ENCODE data around the gene ALK. TPM values are rescaled to one million over a fixed set of nuclear protein-coding genes. Genes with fewer than 3 reads are reported as not detected.

The ALK gene
- total RNA-seq, 1 experiment from 2014 or later = 59.6 TPM

GRCh38 chr2:29239209-29239960, 682.0 kb downstream of the ALK start:
- no peak overlapping the region for H3K4me3 ChIP-seq
- no peaks in the 10 kb centered on the region for H3K4me1 ChIP-seq
- DNase-seq = no peak
- H3K36me3 ChIP-seq = no peaks in the 10 kb centered on the region
- H3K9me3 ChIP-seq (replicated peaks) = no peaks in the 10 kb centered on the region
- H3K27ac ChIP-seq = no peak overlapping the region
- no peaks in the 10 kb centered on the region for H3K27me3 ChIP-seq

- Histone ChIP-seq H3K36me3 (no peaks in the 10 kb centered on the region; the same call in 1 of the 2 replicates), H3K27me3 (no peaks in the 10 kb centered on the region), H3K9me3 (replicated peaks) (no peaks in the 10 kb centered on the region), H3K4me1 (no peaks in the 10 kb centered on the region), H3K27ac (no peak overlapping the region), H3K4me3 (no peak overlapping the region)
- DNase-seq = peak; percentile 51 to 66
Observed at GRCh38 chr2:29238497-29238896, 682.9 kb downstream of the ALK start.

- Histone ChIP-seq H3K4me1 (no peaks in the 10 kb centered on the region), H3K9me3 (replicated peaks) (no peaks in the 10 kb centered on the region), H3K27me3 (no peaks in the 10 kb centered on the region), H3K4me3 (no peak overlapping the region), H3K27ac (no peak overlapping the region), H3K36me3 (peaks cover 2% of the 10 kb centered on the region; the same call in 1 of the 2 replicates)
- DNase-seq = no peak
Observed at GRCh38 chr2:29236074-29236473, 685.3 kb downstream of the ALK start.

GRCh38 chr2:29235411-29235810, 686.0 kb downstream of the ALK start:
- DNase-seq = no peak
- Histone ChIP-seq H3K9me3 (replicated peaks) (no peaks in the 10 kb centered on the region), H3K4me3 (no peak overlapping the region), H3K4me1 (no peaks in the 10 kb centered on the region), H3K27ac (no peak overlapping the region), H3K27me3 (no peaks in the 10 kb centered on the region), H3K36me3 (peaks cover 2% of the 10 kb centered on the region; the same call in 1 of the 2 replicates)

GRCh38 chr2:29233428-29233827, 688.0 kb downstream of the ALK start:
- Histone ChIP-seq H3K27ac (no peak overlapping the region), H3K4me3 (no peak overlapping the region), H3K4me1 (peaks cover 2% of the 10 kb centered on the region; the same call in 1 of the 2 replicates), H3K36me3 (peaks cover 2% of the 10 kb centered on the region; the same call in 1 of the 2 replicates), H3K27me3 (no peaks in the 10 kb centered on the region), H3K9me3 (replicated peaks) (no peaks in the 10 kb centered on the region)
- DNase-seq = no peak

- no peak overlapping the region for H3K27ac ChIP-seq
- no peaks in the 10 kb centered on the region for H3K27me3 ChIP-seq
- H3K36me3 ChIP-seq = peaks cover 2% of the 10 kb centered on the region; the same call in 1 of the 2 replicates
Observed at GRCh38 chr2:29232041-29232440, 689.3 kb downstream of the ALK start.

GRCh38 chr2:29229640-29230039, 691.7 kb downstream of the ALK start:
- no peak overlapping the region for H3K4me3 ChIP-seq
- DNase-seq = peak in 1 of 2 experiments; percentile 43
- H3K9me3 ChIP-seq (replicated peaks) = no peaks in the 10 kb centered on the region
- H3K27ac ChIP-seq = no peak overlapping the region
- peaks cover 2% of the 10 kb centered on the region; the same call in 1 of the 2 replicates for H3K36me3 ChIP-seq
- H3K4me1 ChIP-seq = peaks cover 32% of the 10 kb centered on the region
- H3K27me3 ChIP-seq = no peaks in the 10 kb centered on the region

More at GRCh38 chr2:29232041-29232440, 689.3 kb downstream of the ALK start:
- H3K4me3 ChIP-seq = no peak overlapping the region
- DNase-seq = no peak
- H3K9me3 ChIP-seq (replicated peaks) = no peaks in the 10 kb centered on the region
- H3K4me1 ChIP-seq = peaks cover 14% of the 10 kb centered on the region

- Histone ChIP-seq H3K27ac (no peak overlapping the region), H3K4me3 (no peak overlapping the region), H3K9me3 (replicated peaks) (no peaks in the 10 kb centered on the region), H3K27me3 (no peaks in the 10 kb centered on the region), H3K4me1 (peaks cover 39% of the 10 kb centered on the region), H3K36me3 (peaks cover 2% of the 10 kb centered on the region; the same call in 1 of the 2 replicates)
- no peak for DNase-seq
Observed at GRCh38 chr2:29228947-29229346, 692.4 kb downstream of the ALK start.

- Histone ChIP-seq H3K9me3 (replicated peaks) (no peaks in the 10 kb centered on the region), H3K27ac (peak overlapping the region; percentile 27), H3K4me3 (no peak overlapping the region), H3K36me3 (peaks cover under 1% of the 10 kb centered on the region; the same call in 1 of the 2 replicates), H3K4me1 (peaks cover 48% of the 10 kb centered on the region), H3K27me3 (no peaks in the 10 kb centered on the region)
- DNase-seq = peak; percentile 95
Observed at GRCh38 chr2:29227935-29228675, 693.3 kb downstream of the ALK start.

GRCh38 chr2:29226808-29227207, 694.6 kb downstream of the ALK start:
- Histone ChIP-seq H3K9me3 (replicated peaks) (no peaks in the 10 kb centered on the region), H3K36me3 (peaks cover 4% of the 10 kb centered on the region), H3K27ac (no peak overlapping the region), H3K27me3 (no peaks in the 10 kb centered on the region), H3K4me1 (peaks cover 48% of the 10 kb centered on the region), H3K4me3 (no peak overlapping the region)
- DNase-seq = no peak

- no peaks in the 10 kb centered on the region for H3K27me3 ChIP-seq
- peak in 1 of 2 experiments; percentile 53 for DNase-seq
- H3K9me3 ChIP-seq (replicated peaks) = no peaks in the 10 kb centered on the region
- no peak overlapping the region for H3K4me3 ChIP-seq
- H3K27ac ChIP-seq = no peak overlapping the region
- peaks cover 48% of the 10 kb centered on the region for H3K4me1 ChIP-seq
- peaks cover 9% of the 10 kb centered on the region for H3K36me3 ChIP-seq
Observed at GRCh38 chr2:29226375-29226774, 695.0 kb downstream of the ALK start.

- Histone ChIP-seq H3K4me1 (peaks cover 48% of the 10 kb centered on the region), H3K4me3 (no peak overlapping the region), H3K9me3 (replicated peaks) (no peaks in the 10 kb centered on the region), H3K36me3 (peaks cover 14% of the 10 kb centered on the region), H3K27me3 (no peaks in the 10 kb centered on the region), H3K27ac (no peak overlapping the region)
- DNase-seq = no peak
Observed at GRCh38 chr2:29225814-29226213, 695.6 kb downstream of the ALK start.

- H3K4me3 ChIP-seq = no peak overlapping the region
- H3K9me3 ChIP-seq (replicated peaks) = no peaks in the 10 kb centered on the region
- peaks cover 22% of the 10 kb centered on the region for H3K36me3 ChIP-seq
- no peaks in the 10 kb centered on the region for H3K27me3 ChIP-seq
- peaks cover 48% of the 10 kb centered on the region for H3K4me1 ChIP-seq
- no peak overlapping the region for H3K27ac ChIP-seq
- peak; percentile 37 to 65 for DNase-seq
Observed at GRCh38 chr2:29224693-29225551, 696.5 kb downstream of the ALK start.

- Histone ChIP-seq H3K4me1 (peaks cover 48% of the 10 kb centered on the region), H3K36me3 (peaks cover 29% of the 10 kb centered on the region), H3K27me3 (no peaks in the 10 kb centered on the region), H3K27ac (no peak overlapping the region), H3K4me3 (no peak overlapping the region), H3K9me3 (replicated peaks) (no peaks in the 10 kb centered on the region)
- DNase-seq = peak; percentile 93 to 98
Observed at GRCh38 chr2:29223851-29224692, 697.3 kb downstream of the ALK start.

Data from SJCRH30 (cell line).